ENCODE results near the gene AUTS2. TPM values are rescaled to one million over a fixed set of nuclear protein-coding genes. Genes with fewer than 3 reads are reported as not detected.

AUTS2 gene
- total RNA-seq, 2 donors from 2014 or later, result 8.6 TPM

DNA sequence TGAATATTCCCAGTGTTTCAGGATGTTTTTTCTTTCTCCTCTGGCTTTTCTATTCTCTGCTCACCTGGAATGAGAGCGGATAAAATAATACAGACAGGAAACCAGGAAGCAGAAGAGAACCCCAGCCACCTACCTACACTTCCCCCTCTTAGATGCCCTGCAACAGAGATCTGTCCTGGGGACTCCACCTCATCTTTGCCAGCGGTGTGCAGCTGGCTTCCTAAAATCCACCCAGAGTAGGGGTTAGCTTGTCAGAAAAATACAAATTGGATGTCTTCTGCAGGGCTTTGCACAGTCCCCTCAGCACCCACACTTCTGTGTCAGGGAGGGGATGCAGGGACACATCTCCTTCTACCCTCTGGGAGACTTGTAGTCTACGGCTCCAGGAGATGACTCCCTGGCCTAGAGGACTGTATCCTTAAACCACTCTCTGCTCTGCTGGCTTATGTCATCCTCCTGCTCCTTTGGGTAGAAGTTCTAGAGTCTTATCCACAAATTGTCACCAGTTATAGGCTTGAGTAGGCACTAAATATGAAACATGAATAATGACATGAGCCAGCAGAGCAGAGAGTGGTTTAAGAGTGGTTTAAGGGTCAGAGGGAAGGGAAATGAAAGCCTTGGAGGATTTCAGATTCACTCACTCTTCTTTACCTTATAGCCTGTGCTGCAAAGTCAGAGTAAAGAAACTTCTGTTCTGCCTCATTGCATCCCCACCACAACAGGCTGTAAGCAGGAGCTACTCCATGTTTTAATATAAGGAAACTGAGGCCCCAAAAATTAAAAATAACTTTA is 749.4 kb downstream of the AUTS2 start:
- no peak overlapping the region for H3K4me3 ChIP-seq
- H3K4me1 ChIP-seq, result peaks cover 0 to 6% of the 10 kb centered on the region in 2 donors
- no peaks in the 10 kb centered on the region for H3K36me3 ChIP-seq
- no peaks in the 10 kb centered on the region for H3K9me3 ChIP-seq
- TF ChIP-seq, protein P1, sequence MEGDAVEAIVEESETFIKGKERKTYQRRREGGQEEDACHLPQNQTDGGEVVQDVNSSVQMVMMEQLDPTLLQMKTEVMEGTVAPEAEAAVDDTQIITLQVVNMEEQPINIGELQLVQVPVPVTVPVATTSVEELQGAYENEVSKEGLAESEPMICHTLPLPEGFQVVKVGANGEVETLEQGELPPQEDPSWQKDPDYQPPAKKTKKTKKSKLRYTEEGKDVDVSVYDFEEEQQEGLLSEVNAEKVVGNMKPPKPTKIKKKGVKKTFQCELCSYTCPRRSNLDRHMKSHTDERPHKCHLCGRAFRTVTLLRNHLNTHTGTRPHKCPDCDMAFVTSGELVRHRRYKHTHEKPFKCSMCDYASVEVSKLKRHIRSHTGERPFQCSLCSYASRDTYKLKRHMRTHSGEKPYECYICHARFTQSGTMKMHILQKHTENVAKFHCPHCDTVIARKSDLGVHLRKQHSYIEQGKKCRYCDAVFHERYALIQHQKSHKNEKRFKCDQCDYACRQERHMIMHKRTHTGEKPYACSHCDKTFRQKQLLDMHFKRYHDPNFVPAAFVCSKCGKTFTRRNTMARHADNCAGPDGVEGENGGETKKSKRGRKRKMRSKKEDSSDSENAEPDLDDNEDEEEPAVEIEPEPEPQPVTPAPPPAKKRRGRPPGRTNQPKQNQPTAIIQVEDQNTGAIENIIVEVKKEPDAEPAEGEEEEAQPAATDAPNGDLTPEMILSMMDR (IDR thresholded peaks at IDR 0.05), result no peak
- no peak overlapping the region for H3K27ac ChIP-seq
- H3K27me3 ChIP-seq, result no peaks in the 10 kb centered on the region
- no peak for DNase-seq (ENCODE audit: low spot score)

DNA sequence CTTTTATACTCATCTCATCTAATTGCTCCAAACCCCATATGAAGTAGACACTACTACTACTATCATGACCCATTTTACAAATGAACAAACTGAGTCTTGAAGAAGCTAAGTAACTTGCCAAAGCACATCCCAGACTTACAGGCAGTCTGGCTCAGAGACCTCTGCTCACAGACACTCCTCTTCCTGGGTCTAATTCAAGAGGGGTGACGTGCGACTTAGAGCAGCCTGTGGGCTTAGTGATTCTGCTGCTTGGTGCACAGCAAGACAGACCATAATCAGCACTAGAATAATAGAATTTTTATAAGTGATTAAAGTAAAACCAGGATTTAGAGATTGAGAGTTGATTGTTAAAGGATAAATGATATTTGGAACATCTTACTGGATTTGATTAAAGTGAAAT is 750.8 kb downstream of the AUTS2 start:
- no peak for DNase-seq (ENCODE audit: low spot score)
- H3K4me1 ChIP-seq, result peaks cover 0 to 9% of the 10 kb centered on the region in 2 donors
- no peak overlapping the region for H3K4me3 ChIP-seq
- H3K36me3 ChIP-seq, result no peaks in the 10 kb centered on the region
- no peaks in the 10 kb centered on the region for H3K27me3 ChIP-seq
- H3K27ac ChIP-seq, result no peak overlapping the region
- no peaks in the 10 kb centered on the region for H3K9me3 ChIP-seq
- TF ChIP-seq, protein P1 (IDR thresholded peaks at IDR 0.05), result no peak

DNA sequence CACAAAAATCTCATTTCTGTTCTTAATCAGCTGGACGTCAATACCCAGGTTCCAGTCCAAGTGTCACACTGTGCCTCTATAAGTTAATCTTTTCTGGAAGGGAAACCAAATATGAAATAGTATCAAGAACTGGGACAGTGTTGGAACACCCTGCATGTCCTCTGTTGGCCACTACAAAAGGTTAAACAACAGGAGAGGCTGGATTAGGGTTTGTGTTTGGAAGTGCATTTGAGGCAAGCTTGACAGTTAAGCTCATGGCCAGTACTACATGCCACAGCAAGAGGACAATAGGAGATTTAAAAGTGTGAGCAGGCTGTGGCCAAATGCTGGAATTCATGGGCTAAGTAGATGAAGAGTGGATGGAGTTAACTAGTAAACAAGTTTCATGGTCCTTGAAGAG is 751.5 kb downstream of the AUTS2 start:
- no peak for DNase-seq (ENCODE audit: low spot score)
- no peaks in the 10 kb centered on the region for H3K27me3 ChIP-seq
- H3K9me3 ChIP-seq, result no peaks in the 10 kb centered on the region
- H3K4me3 ChIP-seq, result no peak overlapping the region
- peaks cover 0 to 9% of the 10 kb centered on the region in 2 donors for H3K4me1 ChIP-seq
- no peaks in the 10 kb centered on the region for H3K36me3 ChIP-seq
- TF ChIP-seq, protein P1 (IDR thresholded peaks at IDR 0.05), result no peak
- no peak overlapping the region for H3K27ac ChIP-seq

DNA sequence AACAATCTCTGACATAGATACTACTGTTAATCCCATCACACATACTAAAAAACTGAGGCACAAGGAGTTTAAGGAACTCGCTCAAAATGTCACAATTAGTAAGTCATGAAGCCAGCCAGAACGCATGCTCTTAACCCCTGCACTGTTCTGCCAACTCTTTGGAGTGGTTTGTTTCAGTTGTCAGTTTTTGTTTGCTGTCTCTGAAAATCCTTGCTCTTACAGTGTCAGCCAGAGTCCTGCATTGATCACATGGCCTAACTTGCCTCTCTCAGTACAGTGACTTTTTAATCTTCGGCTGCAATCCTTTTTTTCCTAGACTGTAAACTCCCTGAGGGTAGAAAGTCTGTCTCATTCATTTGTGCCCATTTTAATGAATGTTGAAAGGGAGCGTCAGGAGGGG is 753.8 kb downstream of the AUTS2 start:
- H3K4me1 ChIP-seq, result peaks cover 0 to 9% of the 10 kb centered on the region in 2 donors
- no peak for DNase-seq (ENCODE audit: low spot score)
- no peaks in the 10 kb centered on the region for H3K9me3 ChIP-seq
- H3K27me3 ChIP-seq, result no peaks in the 10 kb centered on the region
- TF ChIP-seq, protein P1 (IDR thresholded peaks at IDR 0.05), result no peak
- H3K4me3 ChIP-seq, result no peak overlapping the region
- no peak overlapping the region for H3K27ac ChIP-seq
- no peaks in the 10 kb centered on the region for H3K36me3 ChIP-seq

DNA sequence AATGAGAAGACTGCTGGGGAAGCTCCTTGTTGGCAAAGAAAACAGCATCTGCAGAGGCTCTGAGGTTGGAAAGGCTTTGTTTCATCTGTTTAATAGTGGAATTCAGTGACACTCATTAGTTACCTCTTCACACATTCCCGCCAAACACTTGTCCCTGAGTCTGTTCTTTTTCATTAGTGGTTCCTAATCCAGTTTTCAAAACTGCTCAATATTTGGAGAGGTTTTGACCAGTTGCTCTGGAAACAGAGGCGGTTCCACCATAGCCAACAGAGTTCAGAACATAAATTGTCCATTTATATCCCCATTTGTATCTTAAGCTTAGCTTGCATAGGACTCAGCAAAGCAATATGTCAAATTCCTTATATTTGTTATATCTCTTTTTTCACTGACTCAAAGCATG is 754.6 kb downstream of the AUTS2 start:
- Histone ChIP-seq H3K36me3 (no peaks in the 10 kb centered on the region), H3K9me3 (no peaks in the 10 kb centered on the region), H3K27me3 (no peaks in the 10 kb centered on the region), H3K4me1 (peaks cover 0 to 9% of the 10 kb centered on the region in 2 donors), H3K4me3 (no peak overlapping the region), H3K27ac (no peak overlapping the region)
- TF ChIP-seq, protein P1 (IDR thresholded peaks at IDR 0.05), result no peak
- DNase-seq (ENCODE audit: low spot score), result no peak

Measured in right atrium auricular region (tissue), 2 donors.